ENCODE results near the gene NKTR.

DNA sequence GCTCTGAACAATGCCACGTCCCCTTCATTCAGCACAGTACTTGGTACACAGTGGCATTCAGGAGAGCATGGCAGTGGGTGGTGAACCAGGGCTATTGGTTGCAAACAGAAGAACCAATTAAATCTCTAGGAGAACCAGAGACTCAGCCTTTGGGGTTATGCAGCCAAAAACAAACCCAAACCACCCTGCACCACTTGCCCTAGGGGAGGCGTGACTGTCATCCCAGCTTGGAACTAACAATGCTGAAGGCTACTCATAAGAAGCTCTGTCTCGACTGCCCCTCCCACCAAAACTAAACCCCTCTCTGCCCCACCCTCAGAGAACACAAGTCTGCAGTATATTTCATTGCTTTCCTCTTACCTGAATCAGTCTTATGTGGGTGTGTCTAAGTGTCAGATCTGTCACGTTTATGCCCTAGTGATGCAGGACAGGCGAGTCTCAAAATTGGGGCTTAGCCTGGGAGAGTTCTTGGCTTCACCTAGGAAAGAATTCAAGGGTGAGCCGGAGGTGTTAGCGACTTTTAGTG is 69.6 kb downstream of the NKTR start:
- TF ChIP-seq POLR2A (IDR thresholded peaks at IDR 0.05; ENCODE audit: low read length) (no peak), GATA1 (IDR thresholded peaks at IDR 0.05; ENCODE audit: low read depth, low read length) (no peak)

All from erythroblast (primary cell).